ENCODE data around the gene ARID1A.
"Not testable (repeated sequence)": the region's sequence is repeated elsewhere in the genome, so short reads cannot be mapped to it uniquely, and the experiment has no call there.

The ARID1A gene

GRCh38 chr1:26695356-26696118, at the start of gene ARID1A:
Gene ARID1A (plus strand): TSS chr1:26696015. CDS start chr1:26696404, 389 bp downstream.
- peak; percentile 95 for DNase-seq

GRCh38 chr1:26664802-26665201, 31.0 kb upstream of the ARID1A start:
- DNase-seq, result no peak

DNA sequence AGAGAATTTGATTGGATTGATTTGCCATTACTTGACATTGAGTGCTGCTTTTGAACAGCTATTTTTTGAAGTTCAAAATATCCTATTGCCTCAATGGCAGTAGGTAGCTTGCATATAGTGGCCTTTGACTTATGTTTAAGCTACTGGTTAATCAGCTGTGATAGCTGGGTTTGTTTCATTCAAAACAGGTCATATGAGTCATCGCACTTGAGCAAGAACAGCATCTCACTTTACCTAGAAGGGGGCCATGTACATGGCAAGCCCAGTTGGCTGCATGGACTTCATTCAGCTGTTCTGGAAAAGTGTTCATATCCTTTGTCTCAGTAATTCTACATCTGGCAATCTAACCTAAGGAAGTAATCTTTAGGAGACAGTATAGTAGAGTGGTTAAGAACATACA, 29.0 kb upstream of the ARID1A start:
- no peak for DNase-seq

DNA sequence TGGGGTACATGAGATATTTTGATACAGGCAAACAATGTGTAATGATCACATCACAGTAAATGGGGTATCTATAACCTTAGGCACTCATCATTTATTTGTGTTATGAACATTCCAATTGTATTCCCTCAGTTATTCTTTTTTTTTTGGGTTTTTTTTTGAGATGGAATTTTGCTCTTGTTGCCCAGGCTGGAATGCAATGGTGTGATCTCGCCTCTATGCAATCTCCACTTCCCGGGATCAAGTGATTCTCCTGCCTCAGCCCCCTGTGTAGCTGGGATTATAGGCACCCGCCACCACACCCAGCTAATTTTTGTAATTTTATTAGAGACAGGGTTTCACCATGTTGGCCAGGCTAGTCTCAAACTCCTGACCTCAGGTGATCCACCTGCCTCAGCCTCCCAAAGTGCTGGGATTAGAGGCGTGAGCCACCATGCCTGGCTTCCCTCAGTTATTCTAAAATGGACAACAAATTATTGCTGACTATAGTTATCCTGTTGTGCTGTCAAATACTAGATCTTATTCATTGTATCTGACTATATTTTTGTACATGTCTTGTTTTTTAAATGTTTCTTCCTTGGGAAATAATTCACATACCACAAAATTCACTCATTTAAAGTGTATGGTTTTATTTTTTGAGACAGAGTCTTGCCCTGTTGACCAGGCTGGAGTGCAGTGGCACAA, 27.6 kb upstream of the ARID1A start:
- not testable (repeated sequence) for DNase-seq

DNA sequence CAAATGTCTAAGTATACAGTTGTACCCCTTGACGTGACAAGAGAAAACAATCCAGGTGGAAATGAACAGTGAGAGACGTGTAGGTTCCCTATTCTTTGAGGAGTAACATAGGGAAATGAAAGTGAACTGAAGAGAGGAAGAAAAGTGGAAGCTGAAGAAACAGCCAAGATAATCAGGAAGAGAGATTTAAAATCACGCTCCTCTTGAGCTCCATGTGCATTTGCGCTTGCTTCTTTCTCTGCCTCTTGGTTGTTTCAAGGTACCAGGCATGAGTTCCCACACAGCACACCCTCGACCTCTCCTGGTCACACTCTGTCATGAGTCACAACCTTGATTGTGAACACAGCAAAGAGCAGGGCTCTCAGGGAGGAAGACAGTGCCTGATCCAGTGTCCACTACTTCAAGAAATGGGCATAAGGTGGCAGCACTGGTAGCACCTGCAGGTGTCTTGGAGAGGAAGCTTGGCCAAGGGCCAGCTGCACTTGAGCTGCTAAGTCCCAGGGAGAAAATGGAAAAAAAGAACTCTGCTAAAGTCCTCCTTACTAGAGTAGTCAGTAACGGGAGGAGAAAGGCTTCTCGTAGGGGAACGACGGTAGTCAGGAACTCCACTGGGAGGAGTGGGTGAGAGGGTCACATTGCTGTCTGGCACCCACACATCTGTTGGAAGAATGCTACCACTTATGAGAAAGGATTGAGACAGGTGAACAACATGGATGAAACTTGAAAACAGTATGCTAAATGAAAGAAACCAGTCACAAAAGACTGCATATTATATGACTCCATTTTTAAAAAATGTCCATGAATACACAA, 18.3 kb upstream of the ARID1A start:
- DNase-seq, result peak; percentile 96

GRCh38 chr1:26684763-26685508, 10.9 kb upstream of the ARID1A start:
- no peak for DNase-seq

DNA sequence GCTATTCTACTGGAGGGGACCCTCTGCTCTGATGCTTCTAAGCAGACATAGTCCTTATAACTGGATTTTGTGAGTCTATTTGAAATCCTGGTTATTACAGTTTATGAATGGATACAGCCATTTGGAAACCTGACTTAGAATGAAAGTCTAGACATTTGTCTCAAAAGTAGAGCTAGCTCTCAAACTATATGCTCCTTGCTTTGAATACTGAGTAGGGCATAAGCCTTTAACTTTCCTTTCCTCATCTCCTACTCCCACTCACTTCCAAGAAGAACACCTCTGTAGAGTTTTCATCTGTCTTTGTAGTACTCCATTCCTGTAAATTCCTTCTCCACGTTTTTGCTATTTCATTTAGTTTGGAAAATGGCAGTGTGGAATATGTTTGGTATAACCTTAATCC, 9.0 kb upstream of the ARID1A start:
- no peak for DNase-seq

- DNase-seq, result no peak
These were observed 6.3 kb upstream of the ARID1A start for GRCh38 chr1:26689504-26689903.

DNA sequence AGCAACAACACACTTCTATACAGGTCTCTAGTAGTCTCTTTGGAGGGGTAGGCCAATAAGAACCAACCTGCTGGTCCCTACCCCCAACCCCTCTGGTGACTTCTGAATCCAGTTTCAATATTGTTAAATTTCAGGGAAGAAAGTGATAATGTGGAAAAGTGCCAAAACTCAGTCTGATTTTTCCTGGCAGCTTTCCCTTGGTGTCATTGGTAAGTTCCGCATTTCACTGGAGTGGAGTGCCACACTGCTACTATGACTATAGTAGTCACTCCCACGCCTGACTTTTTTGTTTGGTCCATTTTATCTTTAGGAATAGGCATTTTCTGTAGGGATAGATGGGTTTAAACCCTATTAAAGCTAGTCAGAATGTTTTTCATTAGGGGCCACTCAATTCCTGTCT, 5.7 kb upstream of the ARID1A start:
- no peak for DNase-seq

DNA sequence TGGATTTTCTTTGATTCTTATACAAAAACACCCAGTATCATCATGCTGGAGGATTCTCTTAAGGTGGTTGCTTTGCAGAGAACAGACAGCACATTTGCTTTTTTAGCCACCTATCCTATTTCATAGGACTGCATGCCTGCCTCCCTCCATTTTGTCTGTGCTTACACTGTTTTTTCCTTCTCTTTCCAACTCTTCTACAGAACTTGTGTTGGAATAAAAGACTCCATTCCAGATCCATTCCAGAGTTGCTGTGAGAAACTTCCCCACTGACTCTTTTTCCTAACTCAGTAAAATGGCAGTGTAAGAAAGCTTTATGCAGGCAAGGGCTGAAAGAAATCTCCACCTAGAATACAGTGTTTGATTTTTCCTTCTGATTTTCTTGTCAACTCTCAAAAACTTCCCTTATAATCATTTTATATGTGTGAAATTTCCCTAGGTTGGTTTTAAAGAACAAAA, 5.2 kb upstream of the ARID1A start:
- DNase-seq, result no peak

- peak; percentile 98 for DNase-seq
These were observed 3.5 kb upstream of the ARID1A start for GRCh38 chr1:26692211-26692792.

DNA sequence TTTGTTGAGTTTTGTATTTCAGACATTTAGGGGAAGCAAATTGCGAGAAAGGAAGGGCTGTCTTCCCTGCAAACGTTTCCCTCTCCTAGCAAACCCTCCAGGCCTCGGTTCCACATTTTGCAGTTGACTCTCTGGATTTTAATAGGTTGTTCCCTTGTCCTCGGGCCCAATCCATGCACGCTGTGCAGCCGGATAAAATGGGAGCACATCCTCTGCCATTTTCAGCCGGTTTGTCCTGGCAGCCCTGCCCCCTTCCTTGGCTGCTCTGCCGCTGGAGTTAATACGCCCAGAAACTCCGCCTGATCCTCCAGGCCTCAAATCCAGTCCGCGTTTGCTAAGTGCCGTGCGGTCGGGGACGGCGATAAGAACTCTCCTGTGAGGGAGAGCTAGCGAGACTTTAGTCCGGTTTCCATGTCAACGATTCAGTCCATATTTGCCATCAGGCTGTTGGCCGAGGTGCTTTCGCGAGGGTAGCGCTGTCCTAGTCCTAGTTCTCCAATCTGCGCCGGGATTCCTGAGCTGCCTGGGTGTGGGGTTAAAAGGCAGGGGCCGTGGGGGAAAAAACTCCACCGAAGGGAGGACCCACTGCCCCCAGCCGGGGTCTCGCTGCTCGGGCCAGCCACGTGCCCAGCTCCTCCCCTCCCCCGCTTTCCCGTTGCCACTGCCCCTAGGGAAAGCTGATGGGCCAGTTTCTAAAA, 2.9 kb upstream of the ARID1A start:
- peak; percentile 99 for DNase-seq

DNA sequence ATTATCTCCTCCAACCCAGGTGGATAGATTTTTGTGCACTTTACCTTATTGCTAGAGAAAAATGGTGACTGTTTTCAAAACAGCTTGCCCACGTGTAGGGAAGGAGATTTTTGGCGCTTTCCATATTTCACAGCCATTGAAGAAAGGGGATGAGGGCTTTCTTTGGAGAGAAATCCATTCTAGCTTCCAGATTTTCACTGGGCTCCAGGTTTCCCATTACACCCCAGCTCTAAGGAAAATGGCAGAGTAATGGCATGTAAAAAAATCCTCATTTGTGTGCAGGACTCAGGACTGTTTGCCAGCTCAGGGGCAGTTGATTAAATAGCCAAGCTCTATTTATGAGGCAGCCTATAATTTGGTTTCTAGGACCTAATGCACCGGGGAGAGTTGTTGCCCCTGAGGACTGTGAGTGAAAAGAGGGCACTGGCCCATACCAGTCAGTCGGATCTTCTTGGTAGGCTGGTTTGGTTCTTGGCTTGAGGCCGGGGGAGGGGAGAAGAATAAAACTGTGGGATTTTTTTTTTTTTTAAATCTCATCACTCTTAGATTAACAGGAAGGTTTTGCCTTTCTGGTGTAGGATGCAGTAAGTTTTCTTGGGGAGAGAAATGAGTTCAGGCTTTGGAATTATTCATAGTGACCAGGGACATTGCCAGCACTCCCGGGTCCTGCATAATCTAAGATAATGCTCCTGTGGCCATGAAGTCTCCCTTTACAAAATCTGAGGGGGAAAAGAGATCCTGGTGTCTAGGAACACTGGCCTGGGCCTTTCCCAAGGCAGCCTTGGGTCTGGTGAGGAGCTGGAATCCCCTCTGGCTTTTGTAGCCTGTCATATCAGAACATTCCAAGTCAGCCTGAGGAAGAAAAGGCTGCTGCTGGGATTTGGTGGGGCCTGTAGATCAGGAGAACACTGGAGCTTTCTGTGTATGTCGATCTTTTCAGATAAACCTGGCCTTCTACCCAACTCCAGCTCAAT, 1.9 kb upstream of the ARID1A start:
- DNase-seq, result no peak

DNA sequence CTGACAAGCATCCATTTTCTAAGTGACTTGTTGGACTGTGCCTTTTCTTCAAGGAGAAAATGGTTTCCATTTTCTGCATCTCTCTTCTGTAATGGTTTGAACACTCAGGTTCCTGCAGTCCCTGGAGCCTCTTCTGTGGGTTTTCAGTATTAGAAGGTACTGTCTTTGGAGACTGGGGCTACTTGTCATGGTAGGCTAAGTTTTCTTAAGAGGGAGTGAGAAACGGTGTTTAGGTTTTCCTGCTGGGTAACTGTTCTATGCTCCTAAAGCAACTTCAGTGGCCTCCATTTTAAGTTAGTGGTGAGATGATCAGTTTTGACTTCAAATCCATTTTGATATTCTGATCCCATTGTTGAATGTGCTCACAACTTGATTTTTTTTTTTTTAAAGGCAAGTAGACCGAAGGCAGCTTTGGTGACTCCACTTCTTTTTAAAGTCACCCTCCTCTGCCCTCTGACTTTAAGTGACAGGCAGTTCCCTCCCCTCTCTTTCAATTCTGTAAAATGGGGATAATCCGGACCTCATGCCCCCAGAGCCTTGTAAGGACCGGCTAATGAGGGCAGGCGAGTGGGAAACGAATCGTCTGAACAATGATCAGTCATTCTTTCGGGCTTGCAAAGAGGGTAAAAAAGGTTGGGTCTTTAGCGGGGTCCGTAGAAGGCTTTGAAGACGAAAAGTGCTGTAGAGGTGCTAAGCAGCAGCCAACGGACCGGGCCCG, 1.0 kb upstream of the ARID1A start:
- no peak for DNase-seq

- no peak for DNase-seq
These were observed 371 bp downstream of the ARID1A start for GRCh38 chr1:26696119-26696653.

- DNase-seq, result peak; percentile 28
These were observed 1.0 kb downstream of the ARID1A start for GRCh38 chr1:26696654-26697430.

DNA sequence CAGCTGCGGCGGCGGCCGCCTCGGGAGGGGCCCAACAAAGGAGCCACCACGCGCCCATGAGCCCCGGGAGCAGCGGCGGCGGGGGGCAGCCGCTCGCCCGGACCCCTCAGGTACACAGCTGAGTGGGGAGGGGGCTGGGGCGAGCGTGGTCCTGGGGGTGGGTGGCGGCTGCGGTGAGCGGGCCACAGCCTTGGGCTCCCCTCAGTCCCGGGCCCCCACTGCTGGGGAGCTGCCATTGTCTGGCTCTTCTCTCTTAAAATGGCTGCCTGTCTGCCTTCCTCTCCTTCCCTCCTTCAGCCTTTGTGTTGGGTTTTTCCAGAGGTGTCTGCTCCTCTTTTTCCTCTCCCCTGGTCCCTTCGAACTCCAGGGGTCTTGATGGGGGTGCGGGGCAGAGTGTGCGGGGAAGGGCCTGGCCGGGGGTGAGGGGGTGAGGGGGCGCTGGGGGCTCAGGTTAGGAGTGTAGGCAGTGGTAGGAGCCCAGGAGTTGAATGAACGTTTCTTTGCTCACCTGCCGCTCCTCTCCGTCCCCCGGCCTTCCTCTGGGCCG, 1.7 kb downstream of the ARID1A start:
- DNase-seq, result peak; percentile 35

Data from NCI-H1105 treated with DMSO at 0.1 percent for 48 hours (cell line).